Measurements from ENCODE around the gene FBXO40. TPM values are rescaled to one million over a fixed set of nuclear protein-coding genes. Genes with fewer than 3 reads are reported as not detected.

FBXO40 gene
- total RNA-seq, 2 donors from 2014 or later: not detected

- Mint-ChIP-seq H3K9me3 (no peaks in the 10 kb centered on the region), H3K27ac (peak overlapping the region; percentile 65), H3K27me3 (no peaks in the 10 kb centered on the region), H3K4me1 (peaks cover 11% of the 10 kb centered on the region), H3K4me3 (no peak overlapping the region), H3K36me3 (ENCODE audit: low read depth) (peaks cover 100% of the 10 kb centered on the region)
- ATAC-seq (replicated peaks): no peak
Measured at GRCh38 chr3:121637922-121638321, 44.7 kb downstream of the FBXO40 start.

- no peaks in the 10 kb centered on the region for H3K9me3 Mint-ChIP-seq
- peaks cover 96% of the 10 kb centered on the region for H3K36me3 Mint-ChIP-seq (ENCODE audit: low read depth)
- H3K27me3 Mint-ChIP-seq: no peaks in the 10 kb centered on the region
- no peak for ATAC-seq (replicated peaks)
- peak overlapping the region; percentile 75 for H3K27ac Mint-ChIP-seq
- no peak overlapping the region for H3K4me3 Mint-ChIP-seq
- H3K4me1 Mint-ChIP-seq: peaks cover 11% of the 10 kb centered on the region
Measured at GRCh38 chr3:121641127-121641526, 47.9 kb downstream of the FBXO40 start.

- Mint-ChIP-seq H3K9me3 (no peaks in the 10 kb centered on the region), H3K27ac (peak overlapping the region; percentile 42), H3K27me3 (no peaks in the 10 kb centered on the region), H3K4me3 (no peak overlapping the region), H3K4me1 (peaks cover 11% of the 10 kb centered on the region), H3K36me3 (ENCODE audit: low read depth) (peaks cover 89% of the 10 kb centered on the region)
- no peak for ATAC-seq (replicated peaks)
Measured at GRCh38 chr3:121642601-121643314, 49.6 kb downstream of the FBXO40 start.

GRCh38 chr3:121645054-121645453 lies 51.9 kb downstream of the FBXO40 start:
- peaks cover 11% of the 10 kb centered on the region for H3K4me1 Mint-ChIP-seq
- H3K36me3 Mint-ChIP-seq (ENCODE audit: low read depth): peaks cover 85% of the 10 kb centered on the region
- H3K27ac Mint-ChIP-seq: no peak overlapping the region
- H3K4me3 Mint-ChIP-seq: no peak overlapping the region
- no peaks in the 10 kb centered on the region for H3K9me3 Mint-ChIP-seq
- ATAC-seq (replicated peaks): no peak
- H3K27me3 Mint-ChIP-seq: no peaks in the 10 kb centered on the region

DNA sequence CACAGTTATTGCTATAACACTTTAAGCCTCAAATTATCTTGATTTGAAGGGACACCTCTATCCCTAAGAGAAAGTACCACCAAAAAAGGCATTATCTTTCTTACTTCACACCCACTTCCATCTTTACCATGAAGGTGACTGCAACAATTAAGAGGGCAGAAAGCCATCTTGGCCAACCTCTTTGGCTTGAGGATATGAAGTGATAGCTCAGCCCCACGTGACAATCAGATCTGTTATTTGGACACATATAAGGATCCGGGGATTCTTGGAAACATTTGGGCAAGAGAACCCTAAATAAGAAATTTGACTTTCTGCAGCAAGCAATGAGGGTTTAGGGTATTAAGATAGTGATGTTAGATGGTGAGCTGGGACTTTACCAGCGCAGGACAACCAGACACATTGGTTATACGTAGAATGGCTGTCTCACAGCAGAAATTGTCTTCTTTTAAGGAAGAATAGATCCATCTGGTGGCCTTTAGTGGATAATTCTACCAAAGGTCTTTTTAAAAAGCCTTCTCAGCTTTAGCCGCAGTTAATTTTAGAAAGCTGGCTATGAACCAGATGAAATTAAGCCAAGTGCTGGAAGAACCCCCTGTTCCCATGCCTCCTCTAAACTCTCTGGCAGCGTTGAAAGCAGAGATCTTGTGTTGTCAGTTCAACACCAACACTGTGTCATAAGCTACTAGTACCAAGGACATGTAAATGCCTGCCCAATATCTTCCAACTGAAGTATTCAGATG lies 55.2 kb downstream of the FBXO40 start:
- H3K4me3 Mint-ChIP-seq: no peak overlapping the region
- H3K9me3 Mint-ChIP-seq: no peaks in the 10 kb centered on the region
- no peak for ATAC-seq (replicated peaks)
- H3K27me3 Mint-ChIP-seq: no peaks in the 10 kb centered on the region
- no peak overlapping the region for H3K27ac Mint-ChIP-seq
- peaks cover 12% of the 10 kb centered on the region for H3K4me1 Mint-ChIP-seq
- H3K36me3 Mint-ChIP-seq (ENCODE audit: low read depth): peaks cover 85% of the 10 kb centered on the region

DNA sequence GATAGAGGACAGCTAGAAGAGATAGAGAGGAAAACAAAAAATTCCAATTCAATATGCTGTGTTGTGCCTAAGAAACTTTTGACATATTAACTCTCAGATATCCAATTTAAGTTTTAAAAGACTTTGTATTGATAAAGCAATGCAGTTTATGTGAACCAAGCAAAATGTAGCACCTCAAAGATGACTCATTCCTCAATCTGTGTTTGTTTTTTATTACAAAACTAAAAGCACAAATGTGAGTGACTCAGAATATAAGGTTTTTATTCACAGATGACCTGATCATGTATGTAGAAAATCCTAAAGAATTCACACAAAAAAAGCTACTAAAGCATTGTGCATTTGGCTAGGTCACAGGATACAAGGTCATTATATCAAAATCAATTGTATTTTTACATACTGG lies 56.5 kb downstream of the FBXO40 start:
- ATAC-seq (replicated peaks): no peak
- H3K36me3 Mint-ChIP-seq (ENCODE audit: low read depth): peaks cover 85% of the 10 kb centered on the region
- no peak overlapping the region for H3K4me3 Mint-ChIP-seq
- peaks cover 16% of the 10 kb centered on the region for H3K4me1 Mint-ChIP-seq
- H3K27me3 Mint-ChIP-seq: no peaks in the 10 kb centered on the region
- H3K9me3 Mint-ChIP-seq: no peaks in the 10 kb centered on the region
- no peak overlapping the region for H3K27ac Mint-ChIP-seq

- Mint-ChIP-seq H3K9me3 (no peaks in the 10 kb centered on the region), H3K36me3 (ENCODE audit: low read depth) (peaks cover 94% of the 10 kb centered on the region), H3K4me1 (peaks cover 26% of the 10 kb centered on the region), H3K27me3 (no peaks in the 10 kb centered on the region), H3K27ac (peak overlapping the region; percentile 50), H3K4me3 (peak overlapping the region; percentile 33)
- ATAC-seq (replicated peaks): no peak
Measured at GRCh38 chr3:121651684-121652083, 58.5 kb downstream of the FBXO40 start.

GRCh38 chr3:121654493-121655385 lies 61.6 kb downstream of the FBXO40 start:
- peaks cover 37% of the 10 kb centered on the region for H3K4me1 Mint-ChIP-seq
- no peaks in the 10 kb centered on the region for H3K27me3 Mint-ChIP-seq
- peaks cover 99% of the 10 kb centered on the region for H3K36me3 Mint-ChIP-seq (ENCODE audit: low read depth)
- peak overlapping the region; percentile 67 for H3K4me3 Mint-ChIP-seq
- peak; percentile 96 for ATAC-seq (replicated peaks)
- peak overlapping the region; percentile 77 for H3K27ac Mint-ChIP-seq
- no peaks in the 10 kb centered on the region for H3K9me3 Mint-ChIP-seq

DNA sequence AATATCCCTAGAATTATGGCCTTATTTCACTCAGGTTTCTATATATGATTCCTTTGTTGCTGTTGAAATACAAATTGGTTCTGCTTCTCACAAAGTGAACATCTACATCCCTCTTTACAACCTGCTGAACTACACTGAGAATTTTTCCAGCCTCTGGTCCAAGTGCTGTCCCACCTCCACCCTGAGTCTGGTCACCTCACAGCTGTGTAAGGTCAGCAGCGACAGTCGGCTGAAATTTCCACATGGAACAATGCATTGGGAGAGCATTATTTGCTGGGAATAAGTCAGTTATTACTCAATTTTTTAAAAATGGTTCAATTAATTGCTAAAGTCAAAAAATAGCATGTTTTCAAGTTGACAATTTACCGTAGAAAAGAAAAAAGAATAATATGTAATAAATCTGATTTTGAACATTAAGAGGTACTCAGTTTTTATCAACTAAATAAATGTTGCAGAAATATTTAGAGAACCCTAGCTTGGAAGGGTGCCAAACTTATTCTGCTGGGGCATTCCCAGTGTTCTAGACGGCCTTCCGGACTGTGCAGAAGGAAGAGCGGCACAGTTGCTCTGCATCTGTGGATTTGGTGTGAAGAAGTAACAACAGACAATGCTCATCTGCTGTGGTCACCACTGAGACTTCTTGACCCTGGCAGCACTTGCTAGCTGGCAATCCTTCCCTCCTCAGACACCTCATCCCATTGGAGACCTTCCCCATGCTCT lies 65.7 kb downstream of the FBXO40 start:
- H3K4me1 Mint-ChIP-seq: peaks cover 32% of the 10 kb centered on the region
- H3K36me3 Mint-ChIP-seq (ENCODE audit: low read depth): peaks cover 74% of the 10 kb centered on the region
- no peaks in the 10 kb centered on the region for H3K27me3 Mint-ChIP-seq
- peaks cover 4% of the 10 kb centered on the region for H3K9me3 Mint-ChIP-seq
- H3K4me3 Mint-ChIP-seq: peak overlapping the region; percentile 97
- peak overlapping the region; percentile 99 for H3K27ac Mint-ChIP-seq
- ATAC-seq (replicated peaks): no peak

DNA sequence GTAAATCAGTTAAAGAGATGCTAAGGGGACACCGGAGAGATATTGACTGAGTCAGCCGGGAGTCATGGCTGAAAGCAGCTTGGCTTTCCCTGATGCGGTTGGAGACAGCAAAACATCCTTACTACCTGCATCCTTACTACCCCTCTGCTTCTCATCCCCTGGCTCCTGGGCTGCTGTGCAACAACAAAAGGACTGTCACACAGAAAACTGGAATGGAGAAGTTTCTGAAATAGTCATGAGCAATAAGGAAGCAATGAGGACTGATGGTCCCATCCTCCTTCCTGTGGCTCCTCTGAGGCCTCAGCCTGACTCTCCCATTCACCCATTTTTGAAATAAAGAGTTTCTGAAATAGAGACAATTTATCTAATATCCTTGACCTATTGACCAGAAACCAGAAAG lies 66.4 kb downstream of the FBXO40 start:
- Mint-ChIP-seq H3K4me3 (peak overlapping the region; percentile 97), H3K27me3 (no peaks in the 10 kb centered on the region), H3K27ac (peak overlapping the region; percentile 99), H3K9me3 (peaks cover 4% of the 10 kb centered on the region), H3K4me1 (peaks cover 28% of the 10 kb centered on the region), H3K36me3 (ENCODE audit: low read depth) (peaks cover 74% of the 10 kb centered on the region)
- peak; percentile 11 for ATAC-seq (replicated peaks)

DNA sequence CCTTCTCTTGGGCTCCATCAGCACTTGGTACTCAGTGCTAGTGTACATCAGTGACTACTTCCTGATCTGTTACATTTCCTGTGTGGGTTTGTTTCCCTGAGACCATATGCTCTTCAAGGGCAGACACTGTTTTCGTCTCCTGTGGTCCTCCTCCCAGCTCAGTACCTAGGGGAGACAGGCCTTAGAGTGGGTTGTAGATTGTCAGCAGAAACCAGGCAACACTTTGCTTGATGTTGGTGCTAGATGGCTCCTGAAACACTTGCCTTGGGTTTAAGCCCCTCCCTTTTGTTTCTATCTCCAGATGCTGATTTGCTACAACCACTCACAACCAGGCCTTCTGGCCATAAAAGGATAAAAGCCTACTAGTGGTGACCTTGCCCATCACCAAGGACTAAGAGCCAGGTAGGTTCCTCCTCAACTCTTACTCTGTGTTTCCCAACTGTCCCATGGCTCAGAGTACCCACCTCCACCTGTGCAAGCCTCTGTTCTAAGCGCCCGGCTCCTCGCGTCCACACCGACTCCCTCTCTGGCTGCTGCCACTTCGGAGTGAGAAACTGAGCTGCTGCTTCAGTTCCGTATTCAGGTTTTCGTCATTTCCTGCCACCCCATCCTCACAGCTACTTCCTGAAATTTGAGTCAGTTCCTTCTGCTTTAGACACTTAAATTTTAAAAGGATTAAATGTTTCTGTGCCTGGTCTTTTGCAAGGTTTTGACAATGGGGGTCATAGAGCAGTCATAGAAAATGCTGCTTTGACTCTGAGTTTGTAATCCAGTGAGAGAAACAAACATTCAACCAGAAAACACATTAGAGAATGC lies 67.4 kb downstream of the FBXO40 start, which contains the start of gene HCLS1:
TSS of gene HCLS1 (minus strand) at position 548 of the 816 bp plus-strand sequence. CDS start 2,556 bp downstream, outside the sequence.
- Mint-ChIP-seq H3K4me1 (peaks cover 25% of the 10 kb centered on the region), H3K9me3 (peaks cover 4% of the 10 kb centered on the region), H3K4me3 (peak within 1 kb of the TSS; percentile 97), H3K36me3 (ENCODE audit: low read depth) (peaks cover 74% of the 10 kb centered on the region), H3K27me3 (no peaks in the 10 kb centered on the region), H3K27ac (peak within 1 kb of the TSS; percentile 99)
- peak; percentile 86 for ATAC-seq (replicated peaks)

- ATAC-seq (replicated peaks): no peak
- Mint-ChIP-seq H3K36me3 (ENCODE audit: low read depth) (peaks cover 75% of the 10 kb centered on the region), H3K4me3 (peak overlapping the region; percentile 97), H3K4me1 (peaks cover 19% of the 10 kb centered on the region), H3K27ac (peak overlapping the region; percentile 99), H3K9me3 (peaks cover 4% of the 10 kb centered on the region), H3K27me3 (no peaks in the 10 kb centered on the region)
Measured at GRCh38 chr3:121661376-121661775, 68.2 kb downstream of the FBXO40 start.

DNA sequence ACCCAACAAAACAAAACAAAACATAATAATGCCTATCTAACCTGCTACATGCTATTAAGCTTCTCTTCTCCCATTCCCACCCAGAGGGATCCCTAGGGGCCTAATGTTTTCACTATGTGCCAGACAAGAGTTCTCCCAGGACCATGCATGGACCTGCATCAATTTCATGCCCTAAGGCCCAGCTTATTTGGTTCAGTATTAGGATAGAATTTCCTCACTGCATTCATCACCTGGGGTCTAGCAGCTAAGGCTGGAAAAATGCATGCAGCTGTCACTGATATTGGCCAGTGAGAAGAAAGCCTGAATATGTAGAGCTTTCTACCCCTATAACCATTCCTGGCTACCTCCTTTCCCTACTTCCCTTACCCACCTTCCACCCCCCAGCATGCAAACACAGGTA lies 69.6 kb downstream of the FBXO40 start:
- Mint-ChIP-seq H3K36me3 (ENCODE audit: low read depth) (peaks cover 75% of the 10 kb centered on the region), H3K9me3 (peaks cover 4% of the 10 kb centered on the region), H3K27me3 (no peaks in the 10 kb centered on the region), H3K4me3 (no peak overlapping the region), H3K27ac (no peak overlapping the region), H3K4me1 (peaks cover 11% of the 10 kb centered on the region)
- ATAC-seq (replicated peaks): no peak
